ENCODE measurements around the gene MUC4.
"Not testable (repeated sequence)": the region's sequence is repeated elsewhere in the genome, so short reads cannot be mapped to it uniquely, and the experiment has no call there.

The MUC4 gene

DNA sequence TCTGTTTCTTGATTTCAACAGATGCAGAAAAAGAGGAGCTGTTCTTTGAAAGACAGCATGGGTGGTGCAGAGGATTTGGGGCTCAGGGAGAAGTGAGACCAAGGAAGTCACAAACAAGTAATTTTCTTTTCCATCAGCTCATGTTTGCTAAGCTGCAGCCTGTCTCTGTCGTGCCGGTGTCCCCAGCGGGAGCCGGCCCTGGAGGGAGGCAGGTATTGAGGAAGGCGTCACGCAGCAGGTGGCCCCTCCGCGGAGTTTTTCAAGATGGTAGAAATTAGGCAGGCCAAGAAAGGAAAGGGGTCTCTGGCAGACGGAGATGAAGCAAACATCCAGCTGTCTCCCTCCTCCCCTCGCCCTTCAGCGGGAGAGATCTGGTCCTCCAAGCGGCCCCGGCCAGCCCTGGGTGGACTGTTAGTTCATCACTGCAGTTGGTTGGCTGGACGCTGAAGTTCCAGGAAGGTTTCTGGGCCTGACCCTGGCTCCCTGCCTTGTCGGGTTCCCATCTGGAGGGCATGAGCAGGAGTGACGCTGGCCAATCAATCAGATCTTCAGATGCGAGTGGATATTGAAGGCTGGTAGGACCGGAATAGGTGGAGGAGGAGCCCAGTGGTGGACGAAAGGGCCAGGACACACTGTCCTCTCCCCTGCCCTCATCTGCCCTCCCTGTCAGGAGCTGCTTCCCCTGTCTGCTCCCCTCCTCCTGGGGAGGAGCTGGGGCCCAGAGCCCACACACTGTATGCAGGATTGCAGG is 27.7 kb upstream of the MUC4 start:
- FAIRE-seq (no peak), DNase-seq (ENCODE audit: insufficient read length, low spot score) (no peak)

DNA sequence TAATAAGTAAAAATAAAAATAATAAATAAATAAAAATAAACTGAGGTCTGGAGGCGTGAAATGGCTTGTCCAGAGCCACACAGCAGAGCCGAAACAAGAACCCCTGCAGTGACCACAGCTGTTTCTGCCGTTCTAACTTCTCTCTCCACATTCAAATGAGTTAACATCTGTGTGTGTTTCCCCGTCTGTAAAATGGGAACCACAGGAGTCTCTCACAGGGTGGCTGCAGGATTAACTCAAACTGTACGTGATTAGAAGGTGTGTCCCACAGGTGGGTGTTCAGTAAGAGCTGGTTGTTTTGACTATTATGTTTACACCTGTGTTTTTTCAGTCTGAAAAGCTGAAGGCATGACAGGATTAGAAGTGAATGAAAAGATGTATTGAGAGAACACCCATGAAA is 27.0 kb upstream of the MUC4 start:
- TF ChIP-seq TAF1 (IDR thresholded peaks at IDR 0.05; ENCODE audit: low read depth, low read length): no peak
- TF ChIP-seq POU2F2 (IDR thresholded peaks at IDR 0.05; ENCODE audit: low read depth, low read length): peak; percentile 45; the same call in 1 of the 2 replicates
- DNase-seq (ENCODE audit: insufficient read length, low spot score): no peak
- peak; percentile 91 for FAIRE-seq

More for the DNA sequence above, 27.7 kb upstream of the MUC4 start:
- TF ChIP-seq POU2F2 (IDR thresholded peaks at IDR 0.05; ENCODE audit: low read depth, low read length): no peak
- no peak for TF ChIP-seq POLR2AphosphoS5 (IDR thresholded peaks at IDR 0.05; ENCODE audit: low read depth, low read length)
- TF ChIP-seq PAX5 (IDR thresholded peaks at IDR 0.05; ENCODE audit: insufficient read depth, low read length, severe bottlenecking): no peak
- TF ChIP-seq POLR2A (IDR thresholded peaks at IDR 0.05; ENCODE audit: low read depth, low read length): no peak

DNA sequence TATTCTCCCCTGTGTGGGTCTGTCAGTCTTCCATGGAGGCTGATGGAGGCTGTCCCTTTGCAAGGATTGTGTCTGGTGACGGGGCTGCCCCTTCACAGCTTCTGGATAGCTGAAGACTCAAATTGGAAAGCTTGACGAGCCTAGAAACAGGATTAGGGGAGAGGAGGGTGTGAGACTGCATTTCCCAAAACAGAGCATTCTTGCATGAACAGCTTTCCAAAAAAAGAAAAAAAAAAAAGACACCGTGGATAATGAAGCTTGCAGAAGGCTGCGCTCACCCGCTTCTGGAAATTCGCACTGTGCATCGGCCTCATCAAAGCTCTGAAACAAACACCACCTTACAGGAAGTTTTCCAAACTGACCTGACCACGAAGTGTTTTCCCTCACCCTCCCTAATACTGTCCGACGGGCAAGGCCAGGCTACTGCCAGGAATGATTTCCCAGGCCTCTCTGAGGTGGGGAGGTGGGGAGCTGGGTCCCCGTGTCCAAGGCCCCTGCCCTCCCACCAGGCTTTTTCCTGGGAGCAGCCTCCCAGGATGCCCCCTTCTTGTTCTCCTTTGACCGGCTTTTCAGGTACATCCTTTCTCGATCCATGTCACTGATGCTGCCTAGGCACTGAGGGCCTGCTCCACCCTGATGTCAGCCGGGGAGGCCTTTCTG is 24.9 kb upstream of the MUC4 start:
- TF ChIP-seq PAX5 (IDR thresholded peaks at IDR 0.05; ENCODE audit: insufficient read depth, low read length, severe bottlenecking) (no peak), TAF1 (IDR thresholded peaks at IDR 0.05; ENCODE audit: low read depth, low read length) (no peak), POLR2AphosphoS5 (IDR thresholded peaks at IDR 0.05; ENCODE audit: low read depth, low read length) (no peak), POLR2A (IDR thresholded peaks at IDR 0.05; ENCODE audit: low read depth, low read length) (no peak), SPI1 (IDR thresholded peaks at IDR 0.05; ENCODE audit: low read depth, low read length) (no peak), POU2F2 (IDR thresholded peaks at IDR 0.05; ENCODE audit: low read depth, low read length) (no peak)
- FAIRE-seq (no peak), DNase-seq (ENCODE audit: insufficient read length, low spot score) (no peak)

DNA sequence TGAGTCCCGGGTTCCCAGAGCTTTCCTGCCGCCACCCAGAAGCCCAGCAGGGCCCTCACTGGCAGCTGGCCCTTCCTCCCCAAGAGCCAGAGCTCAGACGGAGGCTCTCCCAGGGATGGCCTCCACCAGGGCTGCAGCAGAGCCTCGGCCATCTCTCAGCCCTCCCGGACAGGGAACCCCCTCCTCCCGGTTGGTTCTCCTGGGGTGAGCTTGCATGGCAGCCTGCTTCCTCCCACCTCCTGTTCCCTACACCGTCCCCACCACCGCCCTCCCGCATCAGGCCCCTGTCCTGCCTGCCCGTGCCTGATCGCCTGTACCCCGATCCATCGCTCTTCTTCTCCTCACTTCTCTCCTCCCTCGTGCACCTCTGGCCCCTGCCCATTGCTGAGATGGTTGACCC is 24.1 kb upstream of the MUC4 start:
- FAIRE-seq (no peak), DNase-seq (ENCODE audit: insufficient read length, low spot score) (no peak)
- TF ChIP-seq PAX5 (IDR thresholded peaks at IDR 0.05; ENCODE audit: insufficient read depth, low read length, severe bottlenecking) (no peak), TAF1 (IDR thresholded peaks at IDR 0.05; ENCODE audit: low read depth, low read length) (no peak), SPI1 (IDR thresholded peaks at IDR 0.05; ENCODE audit: low read depth, low read length) (no peak), POLR2A (IDR thresholded peaks at IDR 0.05; ENCODE audit: low read depth, low read length) (no peak), POU2F2 (IDR thresholded peaks at IDR 0.05; ENCODE audit: low read depth, low read length) (no peak), POLR2AphosphoS5 (IDR thresholded peaks at IDR 0.05; ENCODE audit: low read depth, low read length) (no peak)

DNA sequence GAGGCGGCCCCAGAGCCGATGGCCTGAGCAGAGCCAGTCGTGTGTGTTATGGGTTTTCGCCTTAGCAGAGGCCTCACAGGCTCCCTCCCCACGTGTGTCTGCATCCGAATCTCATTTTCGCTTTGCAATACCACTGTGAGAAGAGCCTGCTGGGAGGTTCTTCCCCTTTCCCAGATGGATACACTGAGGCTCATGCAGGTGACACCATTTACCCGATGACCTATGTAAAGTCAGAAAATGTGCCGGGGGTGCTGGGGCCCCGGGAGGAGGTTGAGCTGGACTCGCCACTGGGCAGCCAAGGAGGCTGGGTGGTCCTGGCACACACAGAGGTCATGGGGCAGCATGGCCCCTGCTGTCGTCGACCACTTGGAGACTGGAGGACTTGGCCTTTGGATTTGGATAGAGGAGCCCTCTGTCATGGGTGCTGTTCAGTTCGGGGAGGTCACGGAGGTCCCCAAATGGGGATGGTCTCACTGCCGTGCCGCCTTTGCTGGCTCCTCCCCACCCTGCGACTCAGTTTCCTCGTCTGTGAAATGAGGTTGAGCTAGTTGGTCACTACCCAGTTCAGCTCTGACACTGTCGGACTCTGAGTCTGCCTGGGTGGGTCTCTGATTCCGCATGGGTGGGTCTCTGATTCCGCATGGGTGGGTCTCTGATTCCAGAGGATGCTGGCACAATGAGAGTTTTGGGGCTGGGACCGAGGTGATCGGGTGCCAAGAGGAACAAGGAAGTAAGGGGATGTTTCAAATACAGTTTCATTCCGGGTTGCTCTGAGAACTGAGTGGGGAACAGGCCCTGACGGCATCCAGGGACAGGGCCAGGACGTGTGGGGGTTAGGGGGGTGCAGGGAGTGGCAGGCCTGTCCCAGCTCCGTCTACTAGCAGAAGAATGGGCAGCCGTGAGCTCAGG is 23.2 kb upstream of the MUC4 start:
- TF ChIP-seq POLR2AphosphoS5 (IDR thresholded peaks at IDR 0.05; ENCODE audit: low read depth, low read length) (no peak), TAF1 (IDR thresholded peaks at IDR 0.05; ENCODE audit: low read depth, low read length) (no peak), SPI1 (IDR thresholded peaks at IDR 0.05; ENCODE audit: low read depth, low read length) (no peak), POU2F2 (IDR thresholded peaks at IDR 0.05; ENCODE audit: low read depth, low read length) (no peak), POLR2A (IDR thresholded peaks at IDR 0.05; ENCODE audit: low read depth, low read length) (no peak), PAX5 (IDR thresholded peaks at IDR 0.05; ENCODE audit: insufficient read depth, low read length, severe bottlenecking) (no peak)
- no peak for DNase-seq (ENCODE audit: insufficient read length, low spot score)
- FAIRE-seq: no peak

DNA sequence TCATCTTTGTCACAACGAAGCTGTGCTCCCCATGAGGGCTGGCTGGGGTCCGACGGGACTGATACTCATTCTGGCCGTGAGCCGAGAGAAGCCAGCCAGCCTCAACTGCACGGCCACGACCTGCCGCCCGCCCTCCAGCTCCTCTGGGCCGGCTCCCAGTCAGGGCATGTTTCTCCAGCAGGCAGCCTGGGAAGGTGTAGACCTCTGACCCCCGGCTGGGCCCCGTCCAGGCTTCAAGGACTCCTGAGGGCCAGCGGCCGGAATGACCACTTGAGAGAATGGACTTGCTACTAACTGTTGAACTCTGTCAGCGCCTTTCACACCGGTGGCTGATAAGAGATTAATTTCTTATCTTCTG is 18.1 kb upstream of the MUC4 start:
- FAIRE-seq: no peak
- no peak for TF ChIP-seq TAF1 (IDR thresholded peaks at IDR 0.05; ENCODE audit: low read depth, low read length)
- no peak for DNase-seq (ENCODE audit: insufficient read length, low spot score)

DNA sequence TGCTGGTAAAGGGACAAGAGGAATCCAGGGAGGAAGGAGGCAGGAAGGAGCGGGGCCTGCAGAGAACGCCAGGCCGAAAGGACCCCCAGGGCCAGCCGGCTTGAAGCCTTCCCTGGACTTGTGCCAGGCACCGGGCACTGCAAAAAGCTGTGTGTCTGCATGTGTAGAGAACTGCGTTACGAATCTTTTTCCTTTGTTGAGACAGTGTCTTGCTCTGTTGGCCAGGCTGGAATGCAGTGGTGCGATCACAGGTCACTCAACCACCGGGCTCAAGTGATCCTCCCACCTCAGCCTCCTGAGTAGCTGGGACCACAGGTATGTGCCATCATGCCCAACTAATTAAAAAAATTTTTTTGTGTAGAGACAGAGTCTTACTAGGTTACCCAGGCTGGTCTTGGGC is 17.0 kb upstream of the MUC4 start:
- TF ChIP-seq PAX5 (IDR thresholded peaks at IDR 0.05; ENCODE audit: insufficient read depth, low read length, severe bottlenecking): no peak
- TF ChIP-seq POLR2A (IDR thresholded peaks at IDR 0.05; ENCODE audit: low read depth, low read length): no peak
- no peak for TF ChIP-seq TAF1 (IDR thresholded peaks at IDR 0.05; ENCODE audit: low read depth, low read length)
- no peak for TF ChIP-seq POU2F2 (IDR thresholded peaks at IDR 0.05; ENCODE audit: low read depth, low read length)
- TF ChIP-seq SPI1 (IDR thresholded peaks at IDR 0.05; ENCODE audit: low read depth, low read length): no peak
- TF ChIP-seq POLR2AphosphoS5 (IDR thresholded peaks at IDR 0.05; ENCODE audit: low read depth, low read length): no peak
- DNase-seq (ENCODE audit: insufficient read length, low spot score) (no peak), FAIRE-seq (no peak)

DNA sequence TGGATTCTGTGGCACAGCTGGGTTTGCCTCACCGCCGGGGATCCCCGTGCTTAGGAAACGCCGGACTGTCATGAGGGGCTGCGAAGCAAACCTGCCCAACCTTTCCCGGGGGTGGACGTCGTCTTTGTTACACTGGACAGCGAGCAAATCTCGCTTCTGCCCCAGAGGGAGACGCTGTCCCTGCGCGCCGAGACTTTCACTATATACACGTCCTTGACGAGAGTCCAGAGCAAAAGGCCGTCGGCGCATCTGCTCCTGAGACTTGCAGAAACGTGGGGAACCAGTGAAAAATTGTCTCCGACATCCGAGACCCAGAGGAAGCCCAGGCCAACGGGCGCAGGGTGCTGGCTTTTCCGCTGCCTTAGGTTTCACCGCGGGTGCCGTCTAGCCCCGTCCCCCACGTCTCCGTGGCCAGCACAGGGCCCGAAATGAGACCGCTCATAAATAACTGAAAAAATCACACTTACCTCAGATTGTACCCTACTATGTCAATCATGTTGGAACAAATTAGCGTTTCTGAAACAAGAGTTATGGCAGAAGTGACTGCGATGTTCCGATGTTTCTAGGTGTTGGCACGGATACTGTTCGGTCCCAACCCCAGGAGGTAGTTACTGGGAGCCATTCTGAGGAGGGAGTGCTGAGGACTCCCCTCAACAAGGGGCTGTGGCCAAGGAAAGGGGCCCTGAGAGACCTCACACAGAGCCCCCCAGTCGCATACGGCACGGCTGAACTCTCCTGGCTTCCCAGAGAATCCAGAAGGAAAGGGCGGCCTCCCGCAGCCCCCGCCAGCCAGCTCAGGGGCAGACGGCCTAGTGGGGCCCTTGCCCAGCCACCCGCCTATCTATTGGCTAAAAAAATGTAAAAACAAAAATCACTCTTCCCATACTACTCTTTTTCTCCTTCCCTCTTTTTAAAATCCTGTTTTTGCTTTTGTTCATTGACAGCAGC is 14.4 kb upstream of the MUC4 start:
- no peak for TF ChIP-seq POLR2AphosphoS5 (IDR thresholded peaks at IDR 0.05; ENCODE audit: low read depth, low read length)
- DNase-seq (ENCODE audit: insufficient read length, low spot score) (no peak), FAIRE-seq (no peak)

DNA sequence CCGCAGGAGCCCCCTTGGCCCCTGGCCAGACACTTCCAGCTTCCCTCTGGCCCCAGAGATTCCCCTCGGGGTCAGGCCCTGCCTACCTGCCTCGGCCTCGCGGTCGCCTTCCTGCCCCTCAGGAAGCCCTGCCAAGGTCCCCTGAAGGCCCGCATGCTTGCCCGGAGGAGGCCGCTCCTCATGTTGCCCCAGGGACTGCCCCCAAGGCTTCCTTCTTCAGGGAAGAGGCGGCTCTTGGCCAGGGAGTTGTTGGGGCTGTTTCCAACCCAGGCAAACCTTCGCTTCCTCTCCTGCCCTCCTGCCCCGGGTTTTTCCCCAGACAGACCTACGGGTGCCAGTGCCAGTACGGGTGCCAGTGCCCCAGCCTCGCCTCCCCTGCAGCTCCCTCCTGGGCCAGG is 13.5 kb upstream of the MUC4 start:
- FAIRE-seq: no peak
- DNase-seq (ENCODE audit: insufficient read length, low spot score): no peak
- TF ChIP-seq POLR2A (IDR thresholded peaks at IDR 0.05; ENCODE audit: low read depth, low read length): no peak
- TF ChIP-seq TAF1 (IDR thresholded peaks at IDR 0.05; ENCODE audit: low read depth, low read length): no peak
- TF ChIP-seq SPI1 (IDR thresholded peaks at IDR 0.05; ENCODE audit: low read depth, low read length): no peak
- no peak for TF ChIP-seq POLR2AphosphoS5 (IDR thresholded peaks at IDR 0.05; ENCODE audit: low read depth, low read length)
- TF ChIP-seq POU2F2 (IDR thresholded peaks at IDR 0.05; ENCODE audit: low read depth, low read length): no peak
- TF ChIP-seq PAX5 (IDR thresholded peaks at IDR 0.05; ENCODE audit: insufficient read depth, low read length, severe bottlenecking): no peak

DNA sequence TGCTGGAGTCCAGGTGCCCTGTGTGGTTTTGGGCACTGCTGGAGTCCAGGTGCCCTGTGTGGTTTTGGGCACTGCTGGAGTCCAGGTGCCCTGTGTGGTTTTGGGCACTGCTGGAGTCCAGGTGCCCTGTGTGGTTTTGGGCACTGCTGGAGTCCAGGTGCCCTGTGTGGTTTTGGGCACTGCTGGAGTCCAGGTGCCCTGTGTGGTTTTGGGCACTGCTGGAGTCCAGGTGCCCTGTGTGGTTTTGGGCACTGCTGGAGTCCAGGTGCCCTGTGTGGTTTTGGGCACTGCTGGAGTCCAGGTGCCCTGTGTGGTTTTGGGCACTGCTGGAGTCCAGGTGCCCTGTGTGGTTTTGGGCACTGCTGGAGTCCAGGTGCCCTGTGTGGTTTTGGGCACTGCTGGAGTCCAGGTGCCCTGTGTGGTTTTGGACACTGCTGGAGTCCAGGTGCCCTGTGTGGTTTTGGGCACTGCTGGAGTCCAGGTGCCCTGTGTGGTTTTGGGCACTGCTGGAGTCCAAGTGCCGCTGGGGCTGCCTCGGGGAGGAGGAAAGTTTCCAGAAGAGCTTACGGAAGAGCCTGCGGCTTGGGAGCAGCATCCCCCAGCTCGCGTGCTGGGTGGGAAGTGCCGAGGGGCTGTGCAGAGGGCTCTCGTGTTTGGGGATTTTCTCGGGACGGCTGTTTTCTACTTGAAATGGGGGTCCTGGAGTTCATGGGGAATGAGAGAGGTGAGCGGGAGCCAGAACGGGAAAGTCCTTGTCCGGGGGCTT is 12.9 kb upstream of the MUC4 start:
- FAIRE-seq: not testable (repeated sequence)

More for the DNA sequence above, 12.9 kb upstream of the MUC4 start:
- DNase-seq (ENCODE audit: insufficient read length, low spot score): not testable (repeated sequence)

All from GM12891 (cell line).